ENCODE data around the gene TCF12.

Gene TCF12

DNA sequence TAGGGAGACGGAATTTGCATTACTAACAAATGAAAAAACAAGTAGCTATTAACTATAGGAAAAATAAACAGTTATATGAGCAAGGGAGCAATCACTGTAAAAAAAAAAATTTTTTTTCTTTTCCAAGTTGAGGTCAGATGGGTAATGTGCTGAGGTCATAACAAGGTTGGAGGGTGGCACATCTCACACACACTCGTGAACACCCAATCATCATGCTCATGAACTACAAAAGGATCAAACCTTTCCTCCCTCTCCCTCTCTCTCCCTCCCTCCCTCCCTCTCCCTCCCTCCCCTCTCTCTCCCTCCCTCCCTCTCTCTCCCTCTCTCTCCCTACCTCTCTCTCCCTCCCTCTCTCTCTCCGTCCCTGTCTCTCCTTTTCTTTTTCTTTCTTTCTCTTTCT, 360.0 kb downstream of the TCF12 start:
- no peak for DNase-seq

DNA sequence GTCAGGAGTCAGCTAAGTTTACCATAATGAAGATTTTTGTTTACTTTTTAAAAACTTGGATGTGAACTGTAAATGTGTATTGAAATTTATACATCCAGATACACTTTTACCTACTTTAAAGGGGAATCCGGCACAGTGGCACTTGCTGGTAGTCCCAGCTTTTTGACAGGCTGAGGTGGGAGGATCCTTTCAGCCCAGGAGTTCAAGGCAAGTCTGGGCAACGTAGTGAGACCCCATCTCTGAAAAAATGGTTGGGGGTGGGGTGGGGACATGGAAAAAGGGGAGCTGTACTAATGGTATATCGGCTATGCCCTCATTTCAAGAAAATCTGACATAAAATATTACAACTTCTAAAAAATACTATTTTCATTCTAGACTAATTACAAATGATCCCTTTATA, 362.0 kb downstream of the TCF12 start:
- no peak for DNase-seq

DNA sequence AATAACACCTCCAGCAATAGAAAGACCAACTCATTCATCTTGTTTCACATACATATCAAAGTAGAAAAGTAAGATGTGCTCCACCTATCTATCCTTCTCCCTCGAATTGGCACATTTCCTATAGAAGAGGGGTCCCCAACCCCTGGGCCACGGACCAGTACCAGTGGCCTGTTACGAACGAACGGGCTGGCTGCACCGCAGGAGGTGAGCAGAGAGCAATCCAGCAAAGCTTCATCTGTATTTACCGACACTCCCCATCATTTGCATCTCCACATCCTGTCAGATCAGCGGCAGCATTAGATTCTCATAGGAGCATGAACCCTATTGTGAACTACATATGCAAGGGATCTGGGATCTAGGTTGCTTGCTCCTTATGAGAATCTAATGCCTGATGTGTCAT, 362.9 kb downstream of the TCF12 start:
- DNase-seq = peak; percentile 79

DNA sequence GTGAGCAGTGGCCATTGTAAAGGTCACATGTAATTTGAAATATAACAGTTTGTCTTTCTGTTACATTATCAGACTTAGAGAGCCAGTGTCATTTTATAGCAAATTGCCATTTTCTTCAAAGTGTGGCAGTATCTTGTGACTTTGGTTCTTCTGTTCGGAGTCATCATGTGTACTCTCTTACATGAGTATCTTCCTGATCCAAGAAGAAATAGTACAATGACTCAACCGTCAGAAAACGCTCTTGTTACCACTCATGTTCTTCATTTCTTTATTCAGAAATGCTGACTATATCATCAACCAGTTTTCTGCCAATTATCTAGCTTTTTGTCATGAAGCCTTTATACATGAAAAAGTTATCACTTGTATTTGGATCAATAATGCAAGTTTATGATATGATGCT, 364.2 kb downstream of the TCF12 start:
- DNase-seq = no peak

DNA sequence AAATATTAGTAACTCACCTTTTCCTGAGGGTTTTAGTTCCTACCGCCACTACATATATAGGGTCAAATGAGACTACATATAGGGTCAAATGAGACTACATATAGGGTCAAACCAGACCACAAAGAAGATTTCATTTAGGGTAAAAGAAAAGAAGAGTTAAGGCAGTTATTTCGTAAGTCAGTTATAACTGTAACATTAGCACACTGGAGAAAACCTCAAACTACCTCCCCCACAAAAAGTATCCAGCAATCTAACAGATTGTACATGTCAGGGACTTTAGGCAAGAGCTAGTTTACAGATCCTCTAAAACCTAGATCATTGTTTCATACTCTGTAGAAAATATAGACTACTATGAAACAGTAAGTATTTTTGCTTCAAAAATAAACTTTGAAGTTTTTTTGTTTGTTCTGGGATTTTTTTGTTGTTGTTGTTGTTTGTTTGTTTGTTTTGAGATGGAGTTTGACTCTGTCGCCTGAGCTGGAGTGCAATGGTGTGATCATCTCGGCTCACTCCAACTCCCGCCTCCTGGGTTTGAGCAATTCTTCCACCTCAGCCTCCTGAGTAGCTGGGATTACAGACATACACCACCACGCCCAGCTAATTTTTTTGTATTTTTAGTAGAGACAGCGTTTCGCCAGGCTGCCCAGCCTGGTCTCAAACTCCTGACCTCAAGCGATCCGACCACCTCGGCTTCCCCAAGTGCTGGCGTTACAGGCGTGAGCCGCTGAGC, 365.5 kb downstream of the TCF12 start:
- no peak for DNase-seq

DNA sequence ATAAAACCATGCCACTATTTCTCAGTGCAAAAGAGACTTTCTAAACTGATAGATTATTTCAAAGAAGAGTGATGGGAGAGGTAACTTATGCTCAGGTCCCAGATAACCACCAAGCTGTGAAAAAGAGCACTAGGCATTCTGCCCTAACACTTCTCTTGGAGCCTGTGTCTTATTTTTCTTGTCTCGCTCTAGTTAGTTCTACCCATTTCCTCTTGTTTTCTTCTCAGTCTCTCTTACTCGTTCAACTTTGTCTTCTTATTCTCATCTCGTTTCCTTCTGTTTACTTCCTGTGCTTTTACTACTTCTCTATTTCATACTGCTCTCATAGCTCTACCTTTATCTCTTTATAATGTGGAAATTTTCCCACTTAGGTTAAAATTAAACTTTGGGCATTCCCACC, 366.1 kb downstream of the TCF12 start:
- no peak for DNase-seq

DNA sequence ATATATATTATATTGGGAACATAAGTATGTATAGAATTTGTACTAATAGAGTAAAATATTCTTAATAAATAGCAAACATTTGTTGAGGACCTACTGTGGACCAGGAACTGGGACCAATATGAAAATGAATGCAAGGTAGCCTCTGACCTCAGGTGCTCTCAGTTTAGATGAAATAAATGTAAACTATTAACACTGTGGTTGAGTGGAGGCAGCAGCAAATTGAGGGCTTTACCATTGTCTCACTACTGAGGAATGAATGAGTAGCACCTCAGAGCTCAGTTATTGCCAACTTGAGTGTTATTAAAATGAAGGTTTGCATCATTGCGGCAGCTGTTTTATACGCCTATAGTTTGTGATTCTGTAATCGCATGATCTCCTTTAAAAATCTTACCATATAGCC, 366.9 kb downstream of the TCF12 start:
- DNase-seq = no peak

DNA sequence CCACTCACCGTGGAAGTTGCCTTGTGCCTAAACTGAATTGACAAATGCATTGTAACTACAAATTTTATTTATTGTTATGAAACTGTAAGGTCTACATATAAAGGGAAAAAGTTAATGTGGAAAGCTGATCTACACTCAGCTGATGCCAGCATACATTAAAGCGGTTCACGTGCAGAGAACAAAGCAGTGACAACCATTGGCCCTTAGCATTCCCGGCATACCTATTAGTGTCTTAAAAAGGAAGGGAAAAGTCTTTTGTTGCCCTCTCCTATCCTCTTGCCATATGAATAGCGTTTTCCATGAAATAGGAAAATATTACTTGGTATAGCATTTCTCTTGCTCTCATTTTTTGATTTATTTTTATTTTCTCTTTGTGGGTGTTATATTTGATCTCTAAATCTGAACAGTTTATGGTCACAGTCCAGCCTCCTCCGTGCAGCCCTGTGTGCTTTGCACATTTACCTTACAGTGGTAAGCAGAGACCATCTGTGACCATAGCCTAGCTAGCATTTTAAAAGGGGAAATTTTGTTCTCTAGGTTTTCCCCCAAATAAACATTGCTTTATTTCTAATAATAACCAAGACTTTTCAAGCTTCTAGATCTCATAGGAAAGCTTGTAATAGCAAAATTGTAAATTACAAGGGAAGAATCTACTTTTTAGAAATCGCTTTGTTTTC, 368.1 kb downstream of the TCF12 start:
- DNase-seq = no peak

DNA sequence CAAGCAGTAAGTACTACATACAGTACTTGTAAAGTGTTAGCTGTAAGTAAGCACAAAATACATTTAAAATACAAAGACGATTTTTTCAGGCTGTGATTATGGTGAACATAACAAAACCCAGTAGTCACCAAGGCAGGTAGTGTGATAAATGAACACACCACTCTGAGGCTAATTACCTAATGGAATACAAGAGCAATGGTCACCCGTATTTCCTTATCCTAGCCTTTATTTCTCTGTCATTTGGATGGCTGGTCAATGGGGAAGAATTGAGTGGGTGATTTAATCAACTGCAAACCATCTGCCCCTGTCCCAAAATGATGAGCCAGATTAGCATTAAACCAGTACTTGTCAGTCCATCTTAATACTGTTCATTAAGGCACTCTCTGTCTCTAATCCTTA, 368.7 kb downstream of the TCF12 start:
- DNase-seq = no peak

DNA sequence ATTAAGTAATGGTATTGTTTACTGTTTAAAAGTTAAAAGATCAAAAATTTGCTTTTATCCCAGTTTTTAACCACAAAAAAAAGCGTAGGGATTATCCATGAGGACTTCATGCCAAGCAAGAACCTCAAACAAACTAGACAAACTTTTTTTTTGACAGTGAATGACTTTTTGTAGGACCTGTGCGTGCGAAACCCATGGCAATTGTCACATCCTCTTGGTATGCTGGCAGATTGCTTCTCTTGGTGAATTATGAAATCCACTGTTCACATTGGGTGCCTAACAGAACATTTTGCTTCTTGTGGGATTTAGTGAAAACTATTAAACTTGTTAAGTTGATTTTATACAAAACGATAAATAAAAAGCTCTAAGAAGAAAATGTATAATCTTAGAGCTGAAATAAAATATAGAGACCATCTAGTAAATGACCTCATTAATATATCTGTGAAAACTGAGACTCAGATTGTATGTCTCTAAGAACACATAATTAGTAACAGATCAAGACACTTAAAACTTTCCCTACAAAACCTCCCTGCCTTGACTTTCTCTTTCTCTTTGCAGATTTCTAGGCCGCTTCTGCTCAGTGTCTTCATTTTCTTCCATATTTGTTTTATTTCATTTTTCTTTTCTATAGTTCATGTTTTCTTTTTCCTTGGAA, 370.6 kb downstream of the TCF12 start:
- DNase-seq = no peak

DNA sequence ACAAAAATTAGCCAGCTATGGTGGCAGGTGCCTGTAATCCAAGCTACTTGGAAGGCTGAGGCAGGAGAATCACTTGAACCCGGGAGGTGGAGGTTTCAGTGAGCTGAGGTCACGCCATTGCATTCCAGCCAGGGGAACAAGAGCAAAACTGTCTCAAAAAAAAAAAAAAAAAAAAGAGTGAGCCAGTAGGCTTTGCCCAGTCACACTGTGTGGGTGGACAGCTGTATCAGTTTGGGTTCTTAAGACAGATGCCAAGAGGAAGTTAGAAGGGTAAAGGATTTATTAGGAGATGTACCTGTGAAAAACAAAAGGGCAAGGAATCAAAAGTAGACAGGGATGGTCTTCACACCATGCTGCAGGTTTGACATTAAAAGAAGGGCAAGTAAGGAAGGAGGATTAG, 371.7 kb downstream of the TCF12 start:
- no peak for DNase-seq

DNA sequence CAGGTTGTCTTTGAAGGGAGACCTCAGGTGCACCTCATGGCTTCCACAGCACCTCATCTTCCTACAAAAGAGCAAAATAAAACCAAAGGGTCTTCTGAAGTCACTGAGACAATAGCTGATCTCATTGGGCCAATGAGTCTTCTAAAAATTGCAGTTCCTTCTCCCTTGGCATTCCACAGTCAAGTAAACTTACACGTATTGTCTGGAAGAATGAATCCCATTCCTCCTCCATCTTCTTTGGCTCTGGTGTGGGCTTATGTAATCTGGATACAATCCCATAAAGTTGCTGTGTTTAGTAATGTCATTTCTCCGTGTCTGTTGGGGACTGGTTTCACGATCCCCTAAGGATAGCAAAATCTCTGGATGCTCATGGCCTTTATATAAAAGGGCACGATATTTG, 372.4 kb downstream of the TCF12 start:
- no peak for DNase-seq

DNA sequence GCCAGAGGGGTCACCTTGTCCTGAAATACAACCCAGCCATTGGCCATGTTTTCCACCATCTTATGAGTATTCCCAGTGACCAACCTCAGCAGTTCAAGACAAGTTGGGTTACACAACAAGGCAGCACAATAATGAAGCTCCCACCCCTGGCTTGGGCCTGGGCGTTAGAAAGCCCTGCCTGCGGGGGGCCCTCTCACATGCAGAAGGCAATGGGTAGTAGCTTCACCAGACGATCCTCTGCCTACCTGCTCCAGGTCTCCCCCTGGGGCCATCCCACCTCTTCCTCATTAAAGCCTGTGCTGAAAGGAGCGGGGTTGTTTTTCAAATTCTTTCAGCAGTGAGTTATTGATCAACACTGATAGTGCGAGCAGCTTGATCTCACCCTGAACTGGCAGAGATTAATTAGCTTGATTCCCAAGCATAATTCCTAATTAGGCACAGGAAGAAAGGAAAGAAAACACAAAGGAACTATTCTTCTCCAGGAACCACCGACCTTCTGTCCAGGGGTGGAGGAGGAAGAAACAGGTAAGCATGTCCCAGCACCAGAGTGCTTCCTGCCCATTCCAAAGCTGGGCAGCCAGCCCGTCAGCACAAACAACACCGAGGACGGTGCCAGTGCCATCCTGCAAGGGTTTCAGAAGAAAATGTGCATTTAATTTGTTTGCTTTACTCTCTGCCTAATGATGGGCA, 378.2 kb downstream of the TCF12 start:
- DNase-seq = no peak

DNA sequence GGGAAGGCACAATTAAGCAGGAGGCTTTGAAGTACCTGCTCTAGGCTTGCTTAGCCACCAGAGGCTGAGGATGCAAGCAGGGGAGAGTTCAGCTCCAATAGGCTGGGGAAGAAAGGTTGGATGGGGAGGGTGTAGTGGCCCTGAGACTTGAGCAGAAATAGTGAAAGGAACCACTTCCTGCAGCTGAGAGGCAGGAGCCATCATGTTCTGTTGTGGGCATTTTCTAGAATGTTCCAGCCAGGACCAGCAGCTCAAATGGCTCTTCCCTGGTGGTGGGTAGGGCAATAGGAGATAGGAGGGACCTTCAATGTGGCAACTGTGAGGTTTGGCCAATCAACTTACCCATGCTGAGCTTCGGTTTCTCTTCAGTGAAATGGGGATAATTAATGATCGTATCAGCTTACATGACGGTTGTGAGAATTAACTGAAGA, 378.7 kb downstream of the TCF12 start:
- peak; percentile 81 for DNase-seq

DNA sequence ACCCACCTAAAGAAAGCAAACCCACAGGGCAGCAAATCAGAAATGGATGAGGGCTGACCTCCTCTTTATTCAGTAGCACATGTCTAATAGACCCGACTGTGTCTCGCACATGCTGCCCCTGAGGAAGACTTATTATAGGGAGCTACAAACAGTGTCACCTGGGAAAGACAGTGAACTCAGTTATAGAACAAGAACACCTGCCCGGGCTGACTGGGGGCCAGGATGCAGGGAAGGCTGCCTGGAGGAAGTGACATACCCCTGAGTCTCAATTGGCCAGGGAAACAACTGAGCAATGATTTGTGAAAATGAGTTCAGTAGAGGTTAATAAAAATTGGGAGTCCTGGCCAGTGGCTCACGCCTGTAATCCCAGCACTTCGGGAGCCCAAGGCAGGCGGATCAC, 379.2 kb downstream of the TCF12 start:
- DNase-seq = no peak

DNA sequence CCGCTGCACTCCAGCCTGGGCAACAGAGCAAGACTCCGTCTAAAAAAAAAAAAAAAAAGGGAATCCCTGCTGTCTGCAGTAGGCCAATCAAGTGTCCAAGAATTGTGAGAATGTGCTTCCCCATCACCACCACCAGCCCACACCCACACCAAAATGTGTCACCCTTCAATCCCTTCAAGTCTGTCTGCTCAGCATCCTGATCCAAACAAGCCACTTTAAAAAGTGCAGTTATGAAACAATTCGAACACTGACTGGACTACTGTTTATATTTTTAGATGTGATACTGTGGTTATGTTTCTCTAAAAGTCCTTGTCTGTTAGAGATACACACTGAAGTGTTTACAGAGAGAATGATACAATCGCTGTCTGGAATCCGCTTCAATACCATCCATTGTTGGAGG, 379.8 kb downstream of the TCF12 start:
- no peak for DNase-seq

DNA sequence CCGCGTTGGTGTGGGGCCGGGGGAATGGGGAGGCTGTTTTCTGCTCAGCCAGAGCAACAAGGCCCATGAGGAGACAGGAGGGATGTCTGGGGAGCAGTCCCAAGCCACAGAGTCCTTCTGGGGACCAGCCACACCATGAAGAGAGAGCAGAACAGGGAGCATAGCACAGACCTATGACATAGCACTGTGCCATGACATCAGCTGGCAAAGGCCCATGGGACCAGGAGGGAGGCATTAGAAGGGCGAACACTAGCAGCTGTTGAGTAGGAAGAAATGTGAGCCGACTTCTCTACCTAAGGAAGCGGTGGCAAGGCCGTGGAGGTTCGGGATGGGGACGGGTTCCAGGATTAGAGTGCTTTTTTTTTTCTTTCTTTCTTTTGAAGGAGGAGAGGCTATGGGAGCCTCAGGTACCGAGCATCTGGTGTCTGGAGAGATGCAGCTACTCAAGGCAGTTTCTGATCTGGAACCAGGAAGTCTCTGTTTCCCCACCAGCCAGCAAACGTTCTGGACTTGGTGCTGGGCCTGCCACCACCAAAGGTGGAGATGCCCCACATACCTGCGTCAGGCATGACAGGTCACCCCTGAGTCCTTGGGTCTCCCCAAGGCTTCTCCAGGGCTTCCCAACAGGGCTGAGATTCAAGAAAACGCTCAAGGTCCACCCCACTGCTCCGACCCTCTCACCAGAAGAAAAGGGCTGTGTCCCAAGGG, 380.6 kb downstream of the TCF12 start:
- DNase-seq = no peak

DNA sequence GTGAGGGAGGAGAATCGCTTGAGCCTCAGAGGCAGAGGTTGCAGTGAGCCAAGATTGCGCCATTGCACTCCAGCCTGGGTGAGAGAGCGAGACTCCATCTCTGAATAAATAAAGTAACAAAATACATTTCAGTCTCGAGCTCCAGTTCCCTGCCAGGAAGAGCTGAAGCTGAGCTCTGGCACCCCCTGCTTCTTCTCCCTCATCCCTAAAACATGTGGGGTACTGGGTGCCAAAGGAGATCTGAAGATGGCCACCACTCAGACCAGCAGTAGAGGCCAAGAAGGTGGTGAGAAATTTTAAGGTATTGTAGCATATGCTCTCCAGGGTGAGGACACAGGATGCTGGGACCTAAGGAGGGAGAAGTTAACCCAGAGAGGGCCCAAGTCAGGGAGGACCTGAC, 382.9 kb downstream of the TCF12 start:
- no peak for DNase-seq

DNA sequence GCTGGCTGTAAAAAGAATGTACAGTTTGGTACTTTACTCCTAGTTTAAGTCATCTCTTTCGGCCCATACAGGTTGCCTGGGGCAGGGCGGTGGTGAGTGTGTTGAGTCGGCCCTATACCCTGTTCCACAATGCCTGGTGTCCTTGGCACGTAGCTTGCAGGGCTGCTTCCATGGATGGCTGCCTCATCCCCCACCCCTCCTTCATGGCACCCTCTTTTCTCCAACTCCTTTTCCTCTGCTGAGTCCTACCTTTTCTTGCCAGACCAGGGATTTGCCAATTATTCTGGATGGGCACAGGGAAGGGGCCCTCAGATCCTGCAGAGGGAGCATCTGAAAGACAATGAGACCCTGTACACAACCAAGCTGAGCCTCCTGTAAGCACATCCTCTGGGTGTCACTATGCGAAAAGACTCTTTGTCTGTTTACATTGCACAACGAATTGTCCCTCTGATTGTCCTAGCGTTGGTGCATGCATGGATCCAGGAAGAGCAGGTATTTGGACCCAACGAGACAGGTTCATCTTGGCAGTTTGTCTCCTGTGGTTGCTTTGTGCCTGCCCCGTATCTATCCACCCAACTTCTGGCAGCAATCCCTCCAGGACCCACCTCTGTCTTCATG, 384.3 kb downstream of the TCF12 start:
- DNase-seq = peak; percentile 80

DNA sequence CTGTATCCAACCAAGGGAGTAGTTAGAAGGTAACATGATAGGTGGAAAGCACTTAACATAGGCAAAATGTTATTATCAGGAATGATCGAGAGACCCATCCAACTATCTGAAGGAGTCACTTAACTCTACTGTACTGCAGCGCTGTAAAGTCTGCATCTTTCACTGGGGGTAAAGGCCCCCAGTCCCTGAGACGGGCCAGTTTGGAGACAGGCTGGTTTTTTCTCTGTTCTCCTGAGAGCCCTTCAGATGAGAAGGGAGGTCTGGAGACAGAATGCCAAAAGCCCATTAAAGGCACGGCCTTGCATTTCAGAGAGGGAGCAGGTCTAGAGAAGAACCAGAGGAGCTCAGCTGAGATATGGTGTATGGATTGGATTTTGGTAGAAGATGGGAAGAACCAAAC, 386.6 kb downstream of the TCF12 start:
- no peak for DNase-seq

DNA sequence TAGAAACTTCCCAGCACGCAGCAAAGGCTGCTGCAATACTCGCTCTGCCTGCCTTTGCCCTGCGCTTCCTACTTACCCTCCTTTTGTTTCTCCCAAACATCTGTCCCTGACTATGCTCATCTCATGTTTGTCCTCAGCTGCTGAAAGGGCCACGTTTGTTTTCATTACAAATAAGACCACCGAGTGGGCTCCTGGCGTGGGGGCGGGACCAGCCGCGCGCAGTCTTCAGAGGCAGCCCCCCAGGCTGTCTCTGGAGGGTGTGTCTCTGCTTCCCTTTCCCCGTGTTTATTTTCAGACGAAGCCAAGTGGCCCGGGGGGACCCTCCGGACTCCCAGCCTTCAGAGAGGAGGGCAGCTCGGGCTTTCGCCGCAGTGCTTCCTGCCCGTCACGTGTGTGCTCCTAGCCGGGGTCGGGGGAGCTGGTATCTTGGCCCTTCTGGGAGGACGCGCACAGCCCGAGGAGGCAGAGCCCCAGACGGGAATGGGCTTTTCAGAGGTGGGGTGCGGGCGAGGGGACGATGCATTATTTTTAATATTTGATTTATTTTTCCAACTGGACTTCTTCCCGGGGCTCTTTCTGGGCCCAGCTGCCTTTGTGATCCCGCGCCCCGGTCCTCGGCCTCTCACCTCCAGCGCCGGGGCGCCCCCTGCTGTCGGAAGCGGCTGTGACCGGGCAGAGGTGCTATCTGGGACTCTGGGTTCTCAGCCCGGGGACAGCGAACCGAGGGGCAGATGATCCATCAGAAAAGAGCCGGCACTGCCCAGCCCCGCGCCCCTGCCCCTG, 387.9 kb downstream of the TCF12 start:
- DNase-seq = peak; percentile 94

DNA sequence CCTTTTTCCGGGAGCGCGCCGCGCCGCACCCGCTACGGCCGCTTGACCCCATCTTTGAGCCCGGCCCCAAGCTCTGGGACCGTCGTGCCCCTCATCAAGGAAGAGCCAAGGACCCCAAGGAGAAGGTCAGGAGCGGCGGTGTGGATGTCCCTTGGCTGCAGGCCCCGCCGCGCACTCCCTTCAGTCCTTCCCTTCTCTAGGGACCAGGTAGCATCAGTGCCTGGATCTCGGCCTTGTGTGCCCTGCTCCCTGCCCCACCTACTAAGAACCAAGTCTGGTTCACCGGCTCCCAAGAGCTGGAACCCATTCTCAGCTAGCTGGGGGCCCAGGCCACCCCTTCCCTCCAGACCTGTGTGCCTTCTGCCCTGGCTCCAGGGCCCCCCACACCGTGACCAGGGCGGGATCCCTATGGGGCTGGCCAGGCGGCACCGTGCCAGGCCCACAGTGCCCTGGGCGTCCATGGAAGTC, 388.5 kb downstream of the TCF12 start:
- DNase-seq = no peak
